Breast epithelium (tissue), 4 donors: Measurements from ENCODE around the gene CDV3. TPM values are rescaled to one million over a fixed set of nuclear protein-coding genes. Genes with fewer than 3 reads are reported as not detected.

Experiments used
- DNase-seq, 2 donors: peaks; one replicate each; pipeline ENCODE4 v3.0.0-alpha.2; 2019; ENCODE audit warnings: low spot score in 2 of 2
- H3K27ac ChIP-seq, 2 donors: fragments of 200-600 bp; sonication (generic) in 1 of 2; one replicate each; pipeline ENCODE4 v1.5.1; 2016 to 2019; ENCODE audit warnings: mild to moderate bottlenecking in 1 of 2
- H3K27me3 ChIP-seq, 2 donors: fragments of 200-600 bp; sonication (generic) in 1 of 2; one replicate each; pipeline versions ENCODE4 v1.5.1 to v1.6.0; 2017 to 2019; ENCODE audit warnings: control low read depth in 1 of 2, mild to moderate bottlenecking in 1 of 2
- H3K36me3 ChIP-seq: fragments of 200-600 bp; one replicate; pipeline ENCODE4 v1.5.1; 2019
- H3K4me1 ChIP-seq, 2 donors: fragments of 200-600 bp; sonication (generic); one replicate each; pipeline ENCODE4 v1.5.1; 2016 to 2019; ENCODE audit warnings: control low read depth in 1 of 2
- H3K4me3 ChIP-seq, 3 donors: fragments of 200-600 bp; sonication (generic); 1 replicate in 2 of 3; 2 replicates in 1 of 3; pipeline ENCODE4 v1.5.1; 2016 to 2019; ENCODE audit warnings: mild to moderate bottlenecking in 3 of 3, moderate library complexity in 2 of 3
- H3K9me3 ChIP-seq, 2 donors: fragments of 200-600 bp; sonication (generic) in 1 of 2; one replicate each; pipeline ENCODE4 v1.5.1; 2016 to 2019; ENCODE audit warnings: control low read depth in 1 of 2
- CTCF ChIP-seq, 3 donors: fragments of 450-650 bp; IDR thresholded peaks; one replicate each; pipeline ENCODE4 v1.5.1; 2016 to 2017; ENCODE audit warnings: antibody characterized with exemption in 3 of 3, mild to moderate bottlenecking in 3 of 3, moderate library complexity in 3 of 3
- POLR2A ChIP-seq: fragments of 450-650 bp; IDR thresholded peaks from one replicate; pipeline ENCODE4 v1.6.1; 2016; ENCODE audit warnings: antibody characterized with exemption, mild to moderate bottlenecking, moderate library complexity
- POLR2AphosphoS5 ChIP-seq, 3 donors: sonication (generic); formaldehyde crosslinking; IDR thresholded peaks; one replicate each; pipeline ENCODE4 v1.6.1; 2017; ENCODE audit warnings: antibody characterized with exemption in 3 of 3
- intact Hi-C: fragments of 100-400 bp; cut with DNase I; formaldehyde crosslinking; loops from one replicate; pipeline ENCODE4 v1.15.1; 2023; ENCODE audit warnings: low total_unique reads
- total RNA-seq, 3 donors: library from RNA; depleted of rRNA; stranded (reverse); fragments of >200 nt; gene quantifications; one replicate each; pipeline ENCODE4 v1.1.0, GENCODE V29; 2016

Gene CDV3
- total RNA-seq, 3 donors from 2014 or later = 119 to 188 (median 141) TPM

- Histone ChIP-seq H3K27ac (no peak overlapping the region), H3K4me3 (no peak overlapping the region), H3K9me3 (no peaks in the 10 kb centered on the region), H3K4me1 (no peaks in the 10 kb centered on the region), H3K36me3 (no peaks in the 10 kb centered on the region), H3K27me3 (no peaks in the 10 kb centered on the region)
- no peak for DNase-seq
- TF ChIP-seq POLR2AphosphoS5 (IDR thresholded peaks at IDR 0.05) (no peak), POLR2A (no peak), CTCF (IDR thresholded peaks at IDR 0.05) (no peak)
- intact Hi-C loops = no loop called here
Observed at GRCh38 chr3:133562376-133562775, 11.1 kb upstream of the CDV3 start.

GRCh38 chr3:133563186-133563591 is 10.3 kb upstream of the CDV3 start:
- TF ChIP-seq CTCF (IDR thresholded peaks at IDR 0.05) = no peak
- no peak for TF ChIP-seq POLR2AphosphoS5 (IDR thresholded peaks at IDR 0.05)
- TF ChIP-seq POLR2A = no peak

GRCh38 chr3:133563816-133564215 is 9.7 kb upstream of the CDV3 start:
- H3K27me3 ChIP-seq = no peaks in the 10 kb centered on the region
- TF ChIP-seq POLR2A (no peak), CTCF (IDR thresholded peaks at IDR 0.05) (no peak), POLR2AphosphoS5 (IDR thresholded peaks at IDR 0.05) (no peak)
- no peak overlapping the region for H3K4me3 ChIP-seq
- no peak for DNase-seq
- H3K27ac ChIP-seq = no peak overlapping the region
- no peaks in the 10 kb centered on the region for H3K36me3 ChIP-seq
- intact Hi-C loops = no loop called here
- H3K9me3 ChIP-seq = no peaks in the 10 kb centered on the region
- no peaks in the 10 kb centered on the region for H3K4me1 ChIP-seq

More at GRCh38 chr3:133563186-133563591, 10.3 kb upstream of the CDV3 start:
- H3K27ac ChIP-seq = no peak overlapping the region
- intact Hi-C loops = no loop called here
- no peaks in the 10 kb centered on the region for H3K4me1 ChIP-seq
- no peaks in the 10 kb centered on the region for H3K9me3 ChIP-seq
- H3K27me3 ChIP-seq = no peaks in the 10 kb centered on the region
- no peak for DNase-seq
- no peak overlapping the region for H3K4me3 ChIP-seq
- H3K36me3 ChIP-seq = no peaks in the 10 kb centered on the region

GRCh38 chr3:133568294-133569014 is 5.0 kb upstream of the CDV3 start:
- H3K27me3 ChIP-seq = no peaks in the 10 kb centered on the region
- intact Hi-C loops = no loop called here
- TF ChIP-seq CTCF (IDR thresholded peaks at IDR 0.05) (no peak), POLR2A (no peak), POLR2AphosphoS5 (IDR thresholded peaks at IDR 0.05) (no peak)
- DNase-seq = no peak
- no peaks in the 10 kb centered on the region for H3K9me3 ChIP-seq
- no peak overlapping the region for H3K4me3 ChIP-seq
- H3K4me1 ChIP-seq = no peaks in the 10 kb centered on the region
- no peaks in the 10 kb centered on the region for H3K36me3 ChIP-seq
- peak overlapping the region in 1 of 2 donors; percentile 97 for H3K27ac ChIP-seq

- H3K9me3 ChIP-seq = no peaks in the 10 kb centered on the region
- H3K27ac ChIP-seq = peak overlapping the region; percentile 81 to 97
- intact Hi-C loops = no loop called here
- no peaks in the 10 kb centered on the region for H3K27me3 ChIP-seq
- DNase-seq = peak in 1 of 2 donors; percentile 68
- H3K4me3 ChIP-seq = no peak overlapping the region
- H3K36me3 ChIP-seq = no peaks in the 10 kb centered on the region
- H3K4me1 ChIP-seq = peaks cover 0 to 4% of the 10 kb centered on the region in 2 donors
- TF ChIP-seq POLR2AphosphoS5 (IDR thresholded peaks at IDR 0.05) = peak in 2 of 3 donors; percentile 21 to 64
- TF ChIP-seq POLR2A = no peak
Observed at GRCh38 chr3:133570139-133570936, 3.1 kb upstream of the CDV3 start.
